ENCODE results near the gene ASB2. TPM values are rescaled to one million over a fixed set of nuclear protein-coding genes. Genes with fewer than 3 reads are reported as not detected.

The ASB2 gene
- total RNA-seq, 1 donor from 2014 or later = 1.2 TPM

DNA sequence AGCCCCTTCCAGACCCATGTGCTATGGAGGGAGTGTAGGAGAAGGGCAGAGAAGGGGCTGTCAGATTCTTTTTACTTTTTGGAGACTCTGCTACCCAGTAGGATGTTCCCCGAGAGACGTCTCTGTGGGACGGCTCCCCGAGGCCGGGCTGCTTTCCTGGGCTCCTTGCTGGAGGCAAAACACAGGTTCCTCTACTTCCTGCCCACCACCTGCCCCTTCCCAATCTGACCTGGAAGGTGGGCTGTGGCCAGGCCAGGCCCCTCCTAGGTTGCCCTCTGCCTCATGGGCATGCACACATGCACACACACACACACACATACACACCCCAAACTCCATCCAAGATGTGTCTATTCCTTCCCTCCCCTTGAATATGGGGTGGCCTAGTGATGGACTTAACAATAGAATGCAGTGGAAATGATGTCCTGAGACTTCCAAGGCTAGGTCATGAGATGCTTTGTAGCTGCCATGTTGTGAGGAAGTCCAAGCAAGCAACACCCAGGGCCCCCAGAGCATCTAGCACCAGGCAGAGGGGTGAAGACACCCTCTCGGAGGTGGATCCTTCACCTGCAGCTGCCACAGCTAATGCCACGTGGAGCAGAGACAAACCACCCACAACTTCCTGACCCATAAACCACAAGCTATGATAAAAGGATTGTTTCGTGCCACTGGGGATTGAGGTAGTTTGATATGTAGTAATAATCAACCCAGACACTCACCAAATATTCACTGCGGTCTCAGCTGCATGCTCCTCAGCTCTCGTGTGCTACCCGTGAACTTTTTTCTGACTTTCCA, 1.6 kb upstream of the ASB2 start:
- no peak overlapping the region for H3K4me3 Mint-ChIP-seq
- H3K27ac Mint-ChIP-seq = no peak overlapping the region
- H3K4me1 Mint-ChIP-seq = no peaks in the 10 kb centered on the region
- no peak for TF ChIP-seq CTCF (IDR thresholded peaks at IDR 0.05; ENCODE audit: unreplicated experiment)
- H3K9me3 Mint-ChIP-seq = no peaks in the 10 kb centered on the region
- H3K36me3 Mint-ChIP-seq = no peaks in the 10 kb centered on the region
- peaks cover 3% of the 10 kb centered on the region for H3K27me3 Mint-ChIP-seq (ENCODE audit: low read depth)
- no peak for DNase-seq (ENCODE audit: low spot score in 2 of 2, unreplicated experiment in 2 of 2)

DNA sequence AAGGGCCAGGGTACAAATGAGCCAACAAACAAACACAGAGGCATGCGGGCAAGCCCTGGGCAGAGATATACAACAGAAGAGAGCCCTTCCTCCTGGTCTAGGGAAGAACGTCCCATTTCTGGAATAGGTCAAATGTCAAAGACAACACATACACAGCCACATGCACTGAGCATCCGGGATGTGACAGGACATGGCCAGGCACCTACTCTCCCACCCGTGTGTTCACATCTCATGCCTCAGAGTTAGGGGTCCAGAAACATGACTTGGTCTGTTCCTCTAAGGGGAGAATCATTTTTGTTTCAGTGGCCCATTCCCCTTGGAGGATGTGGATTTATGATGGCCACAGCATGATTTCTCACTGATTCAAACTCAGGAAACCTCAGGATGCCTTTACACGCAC, 801 bp upstream of the ASB2 start:
- H3K36me3 Mint-ChIP-seq = no peaks in the 10 kb centered on the region
- H3K4me1 Mint-ChIP-seq = no peaks in the 10 kb centered on the region
- no peak overlapping the region for H3K27ac Mint-ChIP-seq
- H3K9me3 Mint-ChIP-seq = no peaks in the 10 kb centered on the region
- TF ChIP-seq CTCF (IDR thresholded peaks at IDR 0.05; ENCODE audit: unreplicated experiment) = no peak
- H3K27me3 Mint-ChIP-seq (ENCODE audit: low read depth) = peaks cover 3% of the 10 kb centered on the region
- no peak for DNase-seq (ENCODE audit: low spot score in 2 of 2, unreplicated experiment in 2 of 2)
- H3K4me3 Mint-ChIP-seq = no peak overlapping the region

DNA sequence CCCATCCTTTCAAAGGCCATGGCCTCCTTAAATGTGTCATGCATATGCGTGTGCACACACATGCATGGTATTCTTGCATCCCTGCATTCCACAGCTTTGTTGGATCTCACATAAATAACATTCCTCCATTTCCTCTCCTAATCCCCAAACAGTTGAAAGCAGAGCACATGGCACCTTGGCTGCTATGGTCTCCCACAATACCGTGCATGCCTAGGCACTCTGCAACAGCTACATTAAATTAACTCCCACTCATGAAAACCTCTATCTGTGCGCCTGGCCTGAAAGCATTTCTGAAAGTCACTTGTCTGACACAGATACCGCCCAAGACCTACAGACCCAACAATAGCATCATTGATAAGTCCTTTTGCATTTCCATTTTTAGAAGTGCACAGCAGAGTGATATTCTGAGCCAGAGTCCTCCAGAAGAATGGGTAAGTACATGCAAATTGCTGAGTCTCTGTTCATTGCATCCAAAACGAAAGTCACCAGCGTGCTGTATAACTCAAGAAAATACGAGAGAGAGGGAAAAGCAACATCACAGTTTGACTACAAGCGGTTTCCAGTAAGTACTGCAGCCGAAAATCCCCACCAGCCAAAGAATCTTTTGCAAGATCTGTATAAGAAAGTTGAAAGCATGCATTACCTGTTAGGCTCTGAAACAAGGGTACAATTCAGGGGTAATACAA, 436 bp downstream of the ASB2 start:
- no peaks in the 10 kb centered on the region for H3K9me3 Mint-ChIP-seq
- no peak overlapping the region for H3K4me3 Mint-ChIP-seq
- no peak overlapping the region for H3K27ac Mint-ChIP-seq
- no peaks in the 10 kb centered on the region for H3K36me3 Mint-ChIP-seq
- no peak for TF ChIP-seq CTCF (IDR thresholded peaks at IDR 0.05; ENCODE audit: unreplicated experiment)
- DNase-seq (ENCODE audit: low spot score in 2 of 2, unreplicated experiment in 2 of 2) = no peak
- H3K4me1 Mint-ChIP-seq = no peaks in the 10 kb centered on the region
- H3K27me3 Mint-ChIP-seq (ENCODE audit: low read depth) = peaks cover 3% of the 10 kb centered on the region

DNA sequence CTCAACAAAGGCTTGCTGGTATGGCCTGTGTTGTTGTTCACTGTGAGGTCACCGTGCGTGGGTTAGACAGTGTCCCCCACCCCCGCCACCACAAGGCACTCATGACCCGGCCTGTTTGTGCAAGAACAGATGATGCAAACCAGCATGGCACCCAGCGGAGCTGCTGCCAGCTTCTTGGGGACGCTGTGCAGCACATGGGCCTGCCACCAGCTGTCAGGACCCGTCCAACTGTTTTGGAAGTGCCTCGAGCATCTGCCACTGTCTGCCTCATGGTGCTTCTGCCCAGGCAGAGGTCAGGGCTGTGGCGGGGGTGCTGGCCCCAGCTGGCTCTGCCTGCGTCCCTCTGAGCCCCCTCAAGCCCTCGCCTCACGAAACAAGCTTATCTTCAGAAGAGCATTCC, 1.5 kb downstream of the ASB2 start:
- no peaks in the 10 kb centered on the region for H3K36me3 Mint-ChIP-seq
- TF ChIP-seq CTCF (IDR thresholded peaks at IDR 0.05; ENCODE audit: unreplicated experiment) = no peak
- no peak overlapping the region for H3K27ac Mint-ChIP-seq
- H3K4me3 Mint-ChIP-seq = no peak overlapping the region
- H3K4me1 Mint-ChIP-seq = no peaks in the 10 kb centered on the region
- no peak for DNase-seq (ENCODE audit: low spot score in 2 of 2, unreplicated experiment in 2 of 2)
- no peaks in the 10 kb centered on the region for H3K9me3 Mint-ChIP-seq
- peaks cover 3% of the 10 kb centered on the region for H3K27me3 Mint-ChIP-seq (ENCODE audit: low read depth)

- TF ChIP-seq CTCF (IDR thresholded peaks at IDR 0.05; ENCODE audit: unreplicated experiment) = no peak
- Mint-ChIP-seq H3K27ac (no peak overlapping the region), H3K4me3 (no peak overlapping the region), H3K27me3 (ENCODE audit: low read depth) (peaks cover 3% of the 10 kb centered on the region), H3K36me3 (no peaks in the 10 kb centered on the region), H3K4me1 (no peaks in the 10 kb centered on the region), H3K9me3 (no peaks in the 10 kb centered on the region)
- DNase-seq (ENCODE audit: low spot score in 2 of 2, unreplicated experiment in 2 of 2) = no peak
These were observed 2.1 kb downstream of the ASB2 start for GRCh38 chr14:93974299-93974698.
